RWPE1 (cell line): ENCODE data around the gene ADAD2.

Source experiments
- CTCF ChIA-PET: fragments of 350-600 bp; sonication (Branson Sonifier 250); formaldehyde crosslinking; extraction: SDS; loops from one replicate; lab custom pipeline; 2021; lab: Yijun Ruan, JAX
- POLR2A ChIA-PET: fragments of 400-600 bp; formaldehyde crosslinking; extraction: SDS; loops from one replicate; lab custom pipeline; 2020; ENCODE audit warnings: antibody characterized with exemption; ENCODE audit not compliant: low non-redundant PET; lab: Yijun Ruan, JAX
- DNase-seq: peaks from one replicate; pipeline ENCODE4 v3.0.0; 2012; ENCODE audit warnings: low spot score
- H3K27ac ChIP-seq: fragments of 450-650 bp; 2 replicates; pipeline ENCODE4 v1.5.1; 2017
- CTCF ChIP-seq: fragments of 450-650 bp; conservative IDR thresholded peaks from 2 replicates; pipeline ENCODE4 v1.5.1; 2017; ENCODE audit warnings: low read depth, mild to moderate bottlenecking

The ADAD2 gene

DNA sequence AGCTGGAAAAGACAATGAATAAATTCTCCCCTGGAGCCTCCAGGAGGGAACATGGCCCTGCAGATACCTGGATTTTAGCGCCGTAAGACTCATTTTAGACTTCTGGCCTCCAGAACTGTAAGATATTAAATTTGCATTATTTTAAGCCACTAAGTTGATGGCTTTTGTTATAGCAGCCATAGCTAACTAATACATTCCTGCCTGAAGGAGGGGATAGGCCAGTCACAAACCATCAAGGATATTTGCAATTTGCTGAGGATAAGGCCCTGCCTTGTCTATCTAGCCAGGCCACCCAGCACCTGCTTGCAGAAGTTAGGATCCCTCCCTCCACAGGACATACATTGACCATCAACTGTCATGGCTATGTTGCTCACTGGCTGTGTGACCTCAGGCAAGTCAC is 53.8 kb downstream of the ADAD2 start:
- TF ChIP-seq CTCF = no peak
- no peak overlapping the region for H3K27ac ChIP-seq

DNA sequence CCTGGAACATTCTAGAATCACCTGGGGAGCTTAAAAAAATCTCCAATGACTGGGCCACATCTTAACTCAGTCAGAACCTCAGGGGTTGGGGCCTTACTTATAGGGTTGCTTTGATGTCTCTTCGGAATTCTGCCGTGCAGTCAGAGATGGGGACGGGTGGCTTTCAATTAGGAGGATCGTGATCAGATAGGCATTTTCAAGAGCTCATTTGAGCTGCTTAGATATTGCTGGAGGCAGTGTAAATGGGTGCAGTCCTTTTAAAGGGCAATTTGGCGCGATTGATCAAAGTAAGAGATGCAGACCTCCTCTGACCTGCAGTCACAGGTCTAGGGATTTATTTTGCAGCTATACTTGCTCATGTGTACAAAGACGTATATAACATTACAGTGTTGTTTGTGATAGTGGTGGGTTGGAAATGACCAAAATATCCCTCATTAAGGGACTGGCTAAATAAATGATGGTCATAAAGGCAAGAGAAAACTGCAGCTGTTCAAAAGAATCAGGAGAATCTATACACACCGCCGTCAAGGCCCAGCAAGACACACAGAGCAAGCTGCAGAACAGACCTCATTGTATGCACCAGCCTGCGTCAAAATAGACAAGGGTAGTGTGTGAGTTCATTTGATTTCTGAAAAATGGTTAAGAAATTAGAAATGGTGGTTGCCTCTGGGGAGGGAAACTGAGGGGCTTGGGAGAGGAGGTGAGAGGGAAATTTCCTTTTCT is 55.2 kb downstream of the ADAD2 start:
- no peak for DNase-seq
- H3K27ac ChIP-seq = no peak overlapping the region
- no peak for TF ChIP-seq CTCF
- CTCF ChIA-PET = interaction anchor here (0.6 to 2.0 kb wide), 2 partner anchors 37 to 59 kb away, joined by 5 read pairs; partner anchors contain the start of gene TAF1C
- POLR2A ChIA-PET = no interaction called here

More for the DNA sequence above, 53.8 kb downstream of the ADAD2 start:
- ChIA-PET CTCF (interaction anchor here (0.8 kb wide), 1 partner anchor 32 kb away, joined by 3 read pairs; no protein-coding TSS in a partner anchor), POLR2A (no interaction called here)
- DNase-seq = no peak

- H3K27ac ChIP-seq = no peak overlapping the region
- DNase-seq = no peak
- ChIA-PET CTCF (interaction anchor here (0.6 to 2.0 kb wide), 2 partner anchors 36 to 60 kb away, joined by 5 read pairs; partner anchors contain the start of gene TAF1C), POLR2A (no interaction called here)
- TF ChIP-seq CTCF = no peak
Measured at GRCh38 chr16:84246679-84247077, 55.7 kb downstream of the ADAD2 start.
